ENCODE results near the gene RGS6. TPM values are rescaled to one million over a fixed set of nuclear protein-coding genes. Genes with fewer than 3 reads are reported as not detected.

RGS6 gene
- total RNA-seq, 4 donors from 2014 or later = 0.50 to 6.5 (median 4.7) TPM

DNA sequence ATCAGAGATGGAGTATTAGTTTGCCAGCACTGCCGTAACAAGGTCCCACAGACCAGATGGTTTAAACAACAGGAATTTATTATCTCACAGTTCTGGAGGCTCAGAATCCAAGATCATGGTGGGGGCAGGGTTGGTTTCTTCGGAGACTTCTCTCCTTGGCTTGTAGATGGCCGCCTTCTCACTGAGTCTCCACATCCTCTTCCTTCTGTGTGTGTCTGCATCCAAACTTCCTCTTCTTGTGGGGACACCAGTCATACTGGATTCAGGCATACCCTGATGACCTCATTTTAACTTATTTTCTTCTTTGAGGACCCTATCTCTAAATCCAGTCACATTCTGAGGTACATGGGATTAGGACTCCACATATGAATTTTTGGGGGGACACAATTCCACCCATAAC lies 455.5 kb downstream of the RGS6 start:
- no peak overlapping the region for H3K4me3 ChIP-seq
- H3K9me3 ChIP-seq = no peaks in the 10 kb centered on the region
- peaks cover 0 to 11% (median 0%) of the 10 kb centered on the region in 3 donors for H3K4me1 ChIP-seq
- no peak for ATAC-seq
- H3K27ac ChIP-seq = no peak overlapping the region
- TF ChIP-seq POLR2A (IDR thresholded peaks at IDR 0.05) = no peak
- no peak for TF ChIP-seq EP300 (IDR thresholded peaks at IDR 0.05)
- no peaks in the 10 kb centered on the region for H3K27me3 ChIP-seq
- 80 to 84% methylated on average over 2 to 3 of the region's 3 CpGs for WGBS, 2 donors (ENCODE audit: low coverage in 1 of 2)
- no peaks in the 10 kb centered on the region for H3K36me3 ChIP-seq

DNA sequence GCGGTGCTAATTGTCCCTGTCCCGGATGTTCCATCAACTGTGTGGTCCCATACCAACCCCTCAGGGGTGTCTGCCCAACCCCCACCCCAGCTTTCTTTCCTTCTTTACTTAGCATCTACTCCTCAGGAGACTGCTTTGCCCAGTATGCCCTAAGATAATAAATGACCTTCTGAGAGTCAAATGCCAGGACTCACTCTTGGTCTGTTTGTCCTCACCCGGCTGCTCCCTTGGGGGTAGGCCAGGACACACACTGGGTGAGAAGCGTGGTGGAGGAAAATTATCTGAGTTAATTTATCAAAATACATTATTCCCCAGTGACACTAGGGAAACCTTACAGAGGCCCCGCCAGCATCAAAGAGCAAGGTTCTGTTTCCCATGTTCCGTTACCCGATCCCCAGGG lies 457.0 kb downstream of the RGS6 start:
- TF ChIP-seq POLR2A (IDR thresholded peaks at IDR 0.05) = no peak
- TF ChIP-seq POLR2AphosphoS5 (IDR thresholded peaks at IDR 0.05) = no peak
- TF ChIP-seq EP300 (IDR thresholded peaks at IDR 0.05) = no peak
- TF ChIP-seq, protein P1, sequence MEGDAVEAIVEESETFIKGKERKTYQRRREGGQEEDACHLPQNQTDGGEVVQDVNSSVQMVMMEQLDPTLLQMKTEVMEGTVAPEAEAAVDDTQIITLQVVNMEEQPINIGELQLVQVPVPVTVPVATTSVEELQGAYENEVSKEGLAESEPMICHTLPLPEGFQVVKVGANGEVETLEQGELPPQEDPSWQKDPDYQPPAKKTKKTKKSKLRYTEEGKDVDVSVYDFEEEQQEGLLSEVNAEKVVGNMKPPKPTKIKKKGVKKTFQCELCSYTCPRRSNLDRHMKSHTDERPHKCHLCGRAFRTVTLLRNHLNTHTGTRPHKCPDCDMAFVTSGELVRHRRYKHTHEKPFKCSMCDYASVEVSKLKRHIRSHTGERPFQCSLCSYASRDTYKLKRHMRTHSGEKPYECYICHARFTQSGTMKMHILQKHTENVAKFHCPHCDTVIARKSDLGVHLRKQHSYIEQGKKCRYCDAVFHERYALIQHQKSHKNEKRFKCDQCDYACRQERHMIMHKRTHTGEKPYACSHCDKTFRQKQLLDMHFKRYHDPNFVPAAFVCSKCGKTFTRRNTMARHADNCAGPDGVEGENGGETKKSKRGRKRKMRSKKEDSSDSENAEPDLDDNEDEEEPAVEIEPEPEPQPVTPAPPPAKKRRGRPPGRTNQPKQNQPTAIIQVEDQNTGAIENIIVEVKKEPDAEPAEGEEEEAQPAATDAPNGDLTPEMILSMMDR (IDR thresholded peaks at IDR 0.05) = no peak
- H3K4me1 ChIP-seq = peaks cover 0 to under 1% (median 0%) of the 10 kb centered on the region in 3 donors
- 60 to 100% methylated on average over 1 to 4 of the region's 7 CpGs for WGBS, 2 donors (ENCODE audit: low coverage in 1 of 2)
- H3K36me3 ChIP-seq = no peaks in the 10 kb centered on the region
- H3K27ac ChIP-seq = no peak overlapping the region
- no peak overlapping the region for H3K4me3 ChIP-seq
- peaks cover 0 to 7% (median 0%) of the 10 kb centered on the region in 3 donors for H3K9me3 ChIP-seq
- no peak for ATAC-seq
- H3K27me3 ChIP-seq = no peaks in the 10 kb centered on the region

DNA sequence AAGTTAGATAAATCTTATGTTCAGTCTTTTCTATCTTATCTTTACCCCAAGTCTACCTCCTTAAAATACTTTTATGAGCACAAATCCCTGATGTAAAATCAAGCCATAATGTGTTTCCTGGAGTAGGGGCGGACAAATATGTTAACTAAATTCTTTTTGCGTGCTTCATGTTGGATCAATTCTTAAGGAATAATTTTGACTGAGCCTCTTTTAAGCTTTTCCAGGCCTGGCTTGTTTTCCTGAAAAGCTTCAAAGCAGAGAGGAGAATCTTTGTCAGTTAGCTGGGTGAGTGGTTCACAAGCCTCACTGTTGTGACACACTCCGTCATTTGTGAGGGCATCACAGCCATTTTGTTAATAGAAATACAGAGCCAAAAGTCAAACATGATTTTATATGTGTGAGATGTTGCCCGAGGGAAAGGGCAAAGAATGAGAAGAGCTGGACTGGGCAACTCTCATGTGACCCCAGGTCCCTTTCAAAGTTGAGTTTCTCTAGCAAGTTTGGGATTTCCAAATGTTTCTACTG lies 468.9 kb downstream of the RGS6 start:
- Histone ChIP-seq H3K27me3 (no peaks in the 10 kb centered on the region), H3K36me3 (no peaks in the 10 kb centered on the region), H3K4me1 (no peaks in the 10 kb centered on the region), H3K4me3 (no peak overlapping the region), H3K9me3 (no peaks in the 10 kb centered on the region), H3K27ac (no peak overlapping the region)
- ATAC-seq = no peak
- TF ChIP-seq, protein P1 (IDR thresholded peaks at IDR 0.05) = no peak
- TF ChIP-seq POLR2A (IDR thresholded peaks at IDR 0.05) (no peak), EP300 (IDR thresholded peaks at IDR 0.05) (no peak), POLR2AphosphoS5 (IDR thresholded peaks at IDR 0.05) (no peak)
- 45 to 65% methylated on average over 3 to 4 of the region's 4 CpGs for WGBS, 2 donors (ENCODE audit: low coverage in 1 of 2)

DNA sequence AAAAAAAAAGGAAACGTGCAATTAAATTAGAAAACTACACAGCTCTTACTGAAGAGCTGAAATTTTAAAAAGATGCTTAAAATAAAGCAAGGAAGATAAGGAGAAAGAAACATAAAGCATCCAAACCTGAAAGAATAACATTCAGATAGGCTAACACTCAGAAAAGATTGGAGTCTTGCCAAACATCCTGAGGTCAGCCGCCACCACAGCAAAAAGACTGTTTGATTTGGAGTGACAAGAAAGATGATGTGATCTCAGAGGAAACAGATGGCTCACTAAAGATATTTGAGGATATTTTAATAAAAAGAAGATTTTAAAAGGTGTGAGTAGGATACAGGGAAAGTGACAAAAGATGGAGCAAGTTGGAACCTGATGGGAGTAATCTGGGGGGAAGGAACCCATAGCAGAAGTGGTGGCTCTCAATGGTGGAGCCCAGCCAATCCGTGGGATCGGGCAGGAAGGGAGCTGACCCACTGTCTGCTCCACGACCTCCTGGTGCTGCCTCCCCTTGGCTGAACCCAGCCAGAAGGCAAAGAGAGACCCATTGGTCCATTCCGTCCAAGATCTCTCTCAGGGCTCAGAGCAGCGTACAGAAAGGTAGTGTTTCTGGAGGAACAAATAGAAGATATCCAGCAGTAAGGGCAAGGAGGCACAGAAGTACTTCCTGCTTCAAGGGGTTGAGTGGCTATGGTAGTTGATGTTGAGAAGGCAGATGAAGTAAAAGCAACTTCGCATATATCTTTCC lies 469.6 kb downstream of the RGS6 start:
- ATAC-seq = no peak
- Histone ChIP-seq H3K36me3 (no peaks in the 10 kb centered on the region), H3K4me3 (no peak overlapping the region), H3K27me3 (no peaks in the 10 kb centered on the region), H3K9me3 (no peaks in the 10 kb centered on the region), H3K27ac (no peak overlapping the region), H3K4me1 (no peaks in the 10 kb centered on the region)
- 35 to 67% methylated on average over 5 to 6 of the region's 8 CpGs for WGBS, 2 donors (ENCODE audit: low coverage in 1 of 2)
- TF ChIP-seq EP300 (IDR thresholded peaks at IDR 0.05) (no peak), POLR2A (IDR thresholded peaks at IDR 0.05) (no peak), POLR2AphosphoS5 (IDR thresholded peaks at IDR 0.05) (no peak)
- TF ChIP-seq, protein P1 (IDR thresholded peaks at IDR 0.05) = no peak

DNA sequence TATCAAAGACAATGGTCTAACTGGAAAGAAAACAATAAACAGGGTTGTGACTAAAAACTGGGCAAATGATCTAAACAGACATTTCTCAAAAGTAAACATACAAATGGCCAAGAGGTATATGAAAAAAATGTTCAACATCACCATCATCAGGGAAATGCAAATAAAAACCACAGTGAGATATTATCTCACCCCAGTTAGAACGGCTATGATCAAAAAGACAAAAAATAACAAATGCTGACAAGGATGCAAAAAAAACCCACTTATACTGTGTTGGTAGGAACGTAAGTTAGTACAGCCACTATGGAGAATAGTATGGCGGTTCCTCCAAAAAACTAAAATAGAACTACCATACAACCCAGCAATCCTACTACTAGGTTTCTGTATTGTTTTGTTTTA lies 470.1 kb downstream of the RGS6 start:
- WGBS, 2 donors (ENCODE audit: low coverage in 1 of 2) = 79 to 90% methylated on average over 3 of the region's 3 CpGs
- no peaks in the 10 kb centered on the region for H3K9me3 ChIP-seq
- no peaks in the 10 kb centered on the region for H3K27me3 ChIP-seq
- no peak overlapping the region for H3K4me3 ChIP-seq
- no peak for TF ChIP-seq POLR2A (IDR thresholded peaks at IDR 0.05)
- TF ChIP-seq, protein P1 (IDR thresholded peaks at IDR 0.05) = no peak
- no peak for TF ChIP-seq POLR2AphosphoS5 (IDR thresholded peaks at IDR 0.05)
- no peak for TF ChIP-seq EP300 (IDR thresholded peaks at IDR 0.05)
- no peaks in the 10 kb centered on the region for H3K4me1 ChIP-seq
- no peak for ATAC-seq
- no peaks in the 10 kb centered on the region for H3K36me3 ChIP-seq
- no peak overlapping the region for H3K27ac ChIP-seq
